ELF-1 (cell line): Measurements from ENCODE around the gene CD33.
"Not testable (repeated sequence)": the region's sequence is repeated elsewhere in the genome, so short reads cannot be mapped to it uniquely, and the experiment has no call there.

Experiments used
- DNase-seq: peaks from one replicate; pipeline ENCODE4 v3.0.0-alpha.2; 2016; ENCODE audit warnings: low read depth, low spot score

The CD33 gene

DNA sequence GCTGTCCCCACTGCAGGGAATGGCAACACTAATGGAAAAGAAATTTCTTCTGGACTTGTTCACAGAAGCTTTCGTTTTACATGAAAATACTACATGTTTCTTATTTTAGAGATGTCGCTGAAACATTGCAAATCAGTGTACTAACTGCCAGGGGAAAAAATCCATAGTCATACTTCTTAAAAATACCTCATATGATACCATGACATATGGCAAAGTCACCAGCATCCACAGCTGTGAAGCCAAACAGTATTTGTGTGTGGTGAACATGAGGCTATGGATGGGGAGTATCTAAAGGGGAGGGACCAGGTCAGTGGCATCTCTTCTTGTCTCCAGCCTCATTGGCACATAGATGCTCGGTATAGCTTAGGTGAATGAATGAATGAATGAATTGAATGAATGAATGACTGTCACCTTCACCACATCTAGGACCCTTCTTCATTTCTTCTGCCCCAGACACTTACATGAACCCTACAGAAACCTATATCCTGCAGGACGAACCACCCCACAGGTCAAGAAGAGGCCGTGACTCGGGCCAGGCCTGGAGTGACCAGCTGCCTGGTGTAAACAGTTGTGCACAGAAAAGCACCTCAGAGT, 14.6 kb upstream of the CD33 start:
- no peak for DNase-seq

GRCh38 chr19:51210874-51211361, 14.0 kb upstream of the CD33 start:
- DNase-seq: not testable (repeated sequence)

GRCh38 chr19:51211833-51212232, 13.0 kb upstream of the CD33 start:
- no peak for DNase-seq

- DNase-seq: no peak
Observed at GRCh38 chr19:51219307-51219706, 5.6 kb upstream of the CD33 start.

DNA sequence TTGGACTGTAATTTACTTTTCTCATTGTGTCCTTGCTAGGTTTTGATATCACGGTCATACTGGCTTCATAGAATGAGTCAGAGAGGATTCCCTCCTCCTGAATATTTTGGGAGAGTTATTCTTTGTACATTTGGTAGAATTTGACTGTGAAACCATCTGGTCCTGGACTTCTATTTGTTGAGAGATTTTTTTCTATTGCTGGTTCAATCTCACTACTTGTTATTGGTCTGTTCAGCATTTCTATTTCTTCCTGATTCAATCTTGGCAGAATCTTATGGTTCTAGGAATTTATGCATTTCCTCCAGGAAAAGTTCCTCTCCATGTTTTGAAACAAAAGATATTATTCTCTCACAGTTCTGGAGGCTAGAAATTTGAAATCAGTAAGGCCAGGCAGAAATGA, 4.9 kb upstream of the CD33 start:
- no peak for DNase-seq

GRCh38 chr19:51220996-51221395, 3.9 kb upstream of the CD33 start:
- DNase-seq: no peak

- no peak for DNase-seq
Observed at GRCh38 chr19:51224163-51224641, 678 bp upstream of the CD33 start.

DNA sequence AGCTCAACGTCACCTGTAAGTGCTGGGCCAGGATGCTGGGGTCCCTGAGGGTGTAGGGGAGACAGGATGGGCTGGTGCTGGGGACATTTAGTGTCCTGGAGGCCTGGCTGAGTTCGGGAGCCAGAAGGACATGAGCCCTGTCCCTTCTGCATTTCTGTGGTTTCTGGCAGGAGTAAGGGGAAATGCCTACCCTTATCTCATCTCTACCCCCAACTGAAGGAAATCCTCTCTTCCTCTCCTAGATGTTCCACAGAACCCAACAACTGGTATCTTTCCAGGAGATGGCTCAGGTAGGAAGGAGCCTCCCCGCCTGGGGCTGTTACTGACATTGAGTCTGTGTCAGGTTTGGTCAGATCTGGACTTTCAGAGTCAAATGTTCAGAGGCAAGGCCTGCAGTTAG, 1.2 kb downstream of the CD33 start:
- no peak for DNase-seq

GRCh38 chr19:51227326-51227725, 2.4 kb downstream of the CD33 start:
- no peak for DNase-seq

DNA sequence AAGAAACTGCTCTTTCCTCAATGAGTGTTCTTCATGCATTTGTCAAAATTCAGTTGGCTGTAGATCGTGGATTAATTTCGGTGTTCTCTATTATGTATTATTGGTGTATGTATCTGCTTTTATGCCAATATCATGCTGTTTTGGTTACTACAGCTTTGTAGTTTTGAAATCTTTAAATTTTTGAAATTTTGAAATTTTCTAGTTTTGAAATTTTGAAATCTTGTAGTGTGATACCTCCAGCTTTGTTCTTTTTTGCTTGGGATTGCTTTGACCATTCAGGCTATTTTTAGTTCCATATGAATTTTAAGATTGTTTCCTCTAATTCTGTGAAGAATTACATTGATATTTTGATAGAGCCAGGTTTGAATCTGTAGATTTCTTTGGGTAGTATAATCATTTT, 3.1 kb downstream of the CD33 start:
- DNase-seq: no peak

DNA sequence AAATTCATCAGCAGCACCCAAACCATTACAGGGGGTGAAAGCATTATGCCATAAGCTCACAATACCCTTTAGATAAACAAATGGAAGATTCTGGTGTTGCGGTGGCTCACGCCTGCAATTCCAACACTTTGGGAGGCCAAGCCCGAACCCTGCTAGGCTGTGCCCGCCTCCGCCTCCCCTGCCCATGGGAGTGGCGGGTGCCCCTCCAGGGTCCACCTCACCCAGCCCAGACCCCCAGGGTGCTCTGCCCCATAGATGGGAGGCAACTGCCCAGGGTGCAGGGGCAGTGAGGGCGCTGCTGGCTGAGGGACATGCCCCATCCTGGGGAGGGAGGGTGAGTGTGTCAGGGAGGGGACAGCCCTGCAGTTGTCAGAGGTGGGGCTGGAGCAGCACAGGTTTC, 16.0 kb downstream of the CD33 start:
- no peak for DNase-seq

GRCh38 chr19:51242881-51243630, 18.2 kb downstream of the CD33 start:
- no peak for DNase-seq

GRCh38 chr19:51246164-51246552, 21.3 kb downstream of the CD33 start:
- no peak for DNase-seq

GRCh38 chr19:51247972-51248590, 23.2 kb downstream of the CD33 start:
- no peak for DNase-seq

DNA sequence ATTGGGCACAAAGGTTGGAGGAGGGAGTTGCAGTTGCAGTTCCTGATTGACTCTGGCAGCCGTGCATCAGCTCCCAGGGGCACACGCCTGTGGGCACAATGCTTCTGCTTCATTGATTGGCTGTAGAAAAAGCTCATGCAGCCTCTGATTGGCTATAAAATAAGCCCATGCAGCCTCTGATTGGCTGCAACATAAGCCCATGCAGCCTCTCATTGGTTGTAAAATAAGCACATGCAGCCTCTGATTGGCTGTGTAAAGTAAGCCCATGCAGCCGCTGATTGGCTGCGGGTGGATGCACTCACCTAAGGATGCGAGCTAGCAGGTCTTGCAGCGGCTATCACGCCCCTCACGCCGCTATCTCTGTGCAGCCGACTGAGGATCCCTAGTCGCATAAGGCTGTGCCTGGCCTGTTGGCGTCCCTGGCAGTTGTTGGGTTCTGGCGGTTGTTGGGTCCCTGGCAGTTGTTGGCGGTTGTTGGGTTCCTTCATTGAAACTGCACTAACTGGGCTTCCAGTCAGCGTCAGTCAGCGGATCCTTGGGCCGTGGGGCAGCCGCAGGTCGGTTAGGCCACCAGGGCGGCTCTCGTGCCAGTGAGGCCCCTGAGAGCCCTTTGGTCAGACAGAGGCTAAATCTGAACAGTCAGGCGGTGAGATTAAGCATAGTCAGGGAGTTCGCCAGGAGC, 26.0 kb downstream of the CD33 start, which contains the start of gene SIGLECL1:
Gene SIGLECL1, plus strand, starts transcription at position 295 of the 682 bp plus-strand sequence. CDS start 12,993 bp downstream, outside the sequence.
- DNase-seq: no peak

- DNase-seq: no peak
Observed at GRCh38 chr19:51251468-51251820, 26.6 kb downstream of the CD33 start.

DNA sequence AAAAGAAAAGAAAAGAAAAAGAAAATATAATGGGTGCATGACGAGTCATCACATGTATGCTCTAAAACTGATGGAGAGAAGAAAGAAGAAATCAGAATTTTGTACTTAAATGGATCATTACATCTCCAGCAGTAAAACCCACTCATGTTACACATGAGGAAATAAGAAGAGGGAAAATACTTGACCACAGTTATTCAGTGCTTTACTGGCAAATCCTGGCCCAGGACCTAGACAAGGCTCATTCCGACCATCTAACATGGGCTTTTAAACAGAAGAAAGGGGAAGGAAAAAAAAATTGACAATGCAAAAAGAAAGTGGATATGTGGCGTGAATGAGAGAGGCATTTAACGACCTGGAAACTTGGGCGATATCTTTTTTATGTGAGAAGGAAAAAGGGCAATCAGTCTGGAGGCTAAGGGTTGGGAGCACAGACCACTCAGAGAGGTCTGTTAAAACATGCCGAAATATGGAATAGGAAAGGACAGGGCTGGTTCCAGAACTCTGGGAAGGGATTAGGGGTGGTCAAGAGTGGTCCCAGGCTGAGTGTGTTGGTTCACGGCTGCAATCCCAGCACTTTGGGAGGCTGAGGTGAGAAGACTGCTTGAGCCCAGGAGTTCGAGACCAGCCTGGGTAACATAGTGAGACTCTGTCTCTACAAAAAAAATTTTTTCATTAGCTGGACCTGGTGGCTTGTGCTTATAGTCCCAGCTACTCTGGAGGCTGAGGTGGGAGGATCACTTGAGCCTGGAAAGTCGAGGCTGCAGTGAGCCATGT, 27.6 kb downstream of the CD33 start:
- no peak for DNase-seq

GRCh38 chr19:51253088-51253806, 28.4 kb downstream of the CD33 start:
- no peak for DNase-seq

GRCh38 chr19:51256155-51256625, 31.3 kb downstream of the CD33 start:
- no peak for DNase-seq

DNA sequence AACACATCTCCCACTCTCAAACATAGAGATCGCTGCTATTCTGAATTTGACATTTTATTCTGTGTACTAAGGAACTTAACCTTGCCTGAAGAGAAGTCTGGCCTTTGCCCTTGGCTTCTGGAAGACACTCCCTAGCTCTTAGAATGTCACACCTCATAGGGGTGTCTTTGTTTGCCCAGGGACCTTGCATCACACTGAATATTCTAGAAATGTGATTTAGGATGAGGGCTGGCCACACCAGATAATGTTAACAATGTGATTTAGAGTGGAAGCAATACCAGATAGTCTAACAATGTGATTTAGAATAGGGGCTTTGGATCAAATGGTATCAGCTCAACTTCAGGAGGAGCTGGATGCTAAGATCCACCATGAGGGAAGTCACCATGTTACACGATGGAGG, 32.6 kb downstream of the CD33 start:
- DNase-seq: no peak
